Measurements from ENCODE around the gene PSD2. TPM values are rescaled to one million over a fixed set of nuclear protein-coding genes. Genes with fewer than 3 reads are reported as not detected.

The PSD2 gene
- total RNA-seq, 1 donor from 2014 or later = not detected

- no peak overlapping the region for H3K4me3 Mint-ChIP-seq (ENCODE audit: low read depth)
- H3K27me3 Mint-ChIP-seq (ENCODE audit: low read depth) = peaks cover 68% of the 10 kb centered on the region
- H3K36me3 Mint-ChIP-seq (ENCODE audit: low read depth) = no peaks in the 10 kb centered on the region
- no peaks in the 10 kb centered on the region for H3K9me3 Mint-ChIP-seq
- H3K4me1 Mint-ChIP-seq (ENCODE audit: low read depth) = peaks cover 10% of the 10 kb centered on the region
- H3K27ac Mint-ChIP-seq = no peak overlapping the region
- no peak for DNase-seq (ENCODE audit: low spot score)
- intact Hi-C loops (cut with micrococcal nuclease) = no loop called here
Observed at GRCh38 chr5:139758510-139759075, 37.0 kb upstream of the PSD2 start.

GRCh38 chr5:139759219-139759721, 36.3 kb upstream of the PSD2 start:
- peaks cover 10% of the 10 kb centered on the region for H3K4me1 Mint-ChIP-seq (ENCODE audit: low read depth)
- no peaks in the 10 kb centered on the region for H3K9me3 Mint-ChIP-seq
- peaks cover 74% of the 10 kb centered on the region for H3K27me3 Mint-ChIP-seq (ENCODE audit: low read depth)
- no peak overlapping the region for H3K27ac Mint-ChIP-seq
- H3K36me3 Mint-ChIP-seq (ENCODE audit: low read depth) = no peaks in the 10 kb centered on the region
- intact Hi-C loops (cut with micrococcal nuclease) = no loop called here
- H3K4me3 Mint-ChIP-seq (ENCODE audit: low read depth) = no peak overlapping the region
- no peak for DNase-seq (ENCODE audit: low spot score)

GRCh38 chr5:139760066-139761056, 35.2 kb upstream of the PSD2 start:
- Mint-ChIP-seq H3K9me3 (no peaks in the 10 kb centered on the region), H3K4me3 (ENCODE audit: low read depth) (no peak overlapping the region), H3K4me1 (ENCODE audit: low read depth) (peaks cover 13% of the 10 kb centered on the region), H3K27me3 (ENCODE audit: low read depth) (peaks cover 73% of the 10 kb centered on the region), H3K36me3 (ENCODE audit: low read depth) (no peaks in the 10 kb centered on the region), H3K27ac (no peak overlapping the region)
- DNase-seq (ENCODE audit: low spot score) = no peak
- intact Hi-C loops (cut with micrococcal nuclease) = loop anchor here (10.0 kb wide), 2 partner anchors 196 to 346 kb away; partner anchors contain the start of gene UBE2D2

DNA sequence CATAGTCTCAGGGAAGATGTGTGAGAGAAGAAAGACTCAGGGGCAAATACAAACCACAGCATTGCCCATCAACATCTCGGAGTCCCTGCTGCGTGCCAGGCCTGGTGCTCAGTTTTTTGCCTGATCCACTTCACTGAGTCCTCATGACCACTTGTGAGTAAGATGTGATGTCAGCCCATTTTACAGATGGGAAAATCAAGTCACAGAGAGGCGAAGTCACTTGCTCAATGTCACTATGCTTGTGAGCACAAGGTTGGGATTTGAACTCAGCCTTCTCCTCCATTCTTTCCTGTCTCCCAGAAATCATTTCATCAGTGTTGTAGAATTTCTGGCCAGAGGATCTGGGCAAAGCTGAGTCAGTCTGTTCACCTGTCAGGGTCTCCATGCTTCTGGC, 34.6 kb upstream of the PSD2 start:
- intact Hi-C loops (cut with micrococcal nuclease) = loop anchor here (10.0 kb wide), 2 partner anchors 196 to 346 kb away; partner anchors contain the start of gene UBE2D2
- Mint-ChIP-seq H3K4me1 (ENCODE audit: low read depth) (peaks cover 14% of the 10 kb centered on the region), H3K27me3 (ENCODE audit: low read depth) (peaks cover 70% of the 10 kb centered on the region), H3K4me3 (ENCODE audit: low read depth) (no peak overlapping the region), H3K27ac (no peak overlapping the region), H3K36me3 (ENCODE audit: low read depth) (no peaks in the 10 kb centered on the region), H3K9me3 (no peaks in the 10 kb centered on the region)
- no peak for DNase-seq (ENCODE audit: low spot score)

- DNase-seq (ENCODE audit: low spot score) = no peak
- Mint-ChIP-seq H3K27me3 (ENCODE audit: low read depth) (peaks cover 66% of the 10 kb centered on the region), H3K9me3 (no peaks in the 10 kb centered on the region), H3K4me1 (ENCODE audit: low read depth) (peaks cover 14% of the 10 kb centered on the region), H3K27ac (no peak overlapping the region), H3K4me3 (ENCODE audit: low read depth) (no peak overlapping the region), H3K36me3 (ENCODE audit: low read depth) (no peaks in the 10 kb centered on the region)
- intact Hi-C loops (cut with micrococcal nuclease) = loop anchor here (10.0 kb wide), 2 partner anchors 197 to 347 kb away; partner anchors contain the start of gene UBE2D2
Observed at GRCh38 chr5:139761501-139761900, 34.1 kb upstream of the PSD2 start.

- Mint-ChIP-seq H3K4me1 (ENCODE audit: low read depth) (peaks cover 12% of the 10 kb centered on the region), H3K9me3 (no peaks in the 10 kb centered on the region), H3K36me3 (ENCODE audit: low read depth) (no peaks in the 10 kb centered on the region), H3K27ac (no peak overlapping the region), H3K27me3 (ENCODE audit: low read depth) (peaks cover 56% of the 10 kb centered on the region), H3K4me3 (ENCODE audit: low read depth) (no peak overlapping the region)
- no peak for DNase-seq (ENCODE audit: low spot score)
- intact Hi-C loops (cut with micrococcal nuclease) = loop anchor here (10.0 kb wide), 2 partner anchors 198 to 348 kb away; partner anchors contain the start of gene UBE2D2
Observed at GRCh38 chr5:139762615-139763170, 32.9 kb upstream of the PSD2 start.

- peaks cover 51% of the 10 kb centered on the region for H3K27me3 Mint-ChIP-seq (ENCODE audit: low read depth)
- no peaks in the 10 kb centered on the region for H3K9me3 Mint-ChIP-seq
- intact Hi-C loops (cut with micrococcal nuclease) = loop anchor here (10.0 kb wide), 2 partner anchors 199 to 349 kb away; partner anchors contain the start of gene UBE2D2
Observed at GRCh38 chr5:139763280-139763929, 32.2 kb upstream of the PSD2 start.

GRCh38 chr5:139763930-139764791, 31.4 kb upstream of the PSD2 start:
- intact Hi-C loops (cut with micrococcal nuclease) = loop anchor here (2.0 to 10.0 kb wide), 3 partner anchors 17 to 349 kb away; partner anchors contain the start of gene UBE2D2
- H3K27me3 Mint-ChIP-seq (ENCODE audit: low read depth) = peaks cover 46% of the 10 kb centered on the region
- no peak for DNase-seq (ENCODE audit: low spot score)
- no peak overlapping the region for H3K4me3 Mint-ChIP-seq (ENCODE audit: low read depth)
- no peaks in the 10 kb centered on the region for H3K9me3 Mint-ChIP-seq
- peaks cover 8% of the 10 kb centered on the region for H3K4me1 Mint-ChIP-seq (ENCODE audit: low read depth)
- no peaks in the 10 kb centered on the region for H3K36me3 Mint-ChIP-seq (ENCODE audit: low read depth)
- no peak overlapping the region for H3K27ac Mint-ChIP-seq

More at GRCh38 chr5:139763280-139763929, 32.2 kb upstream of the PSD2 start:
- Mint-ChIP-seq H3K36me3 (ENCODE audit: low read depth) (no peaks in the 10 kb centered on the region), H3K27ac (no peak overlapping the region), H3K4me3 (ENCODE audit: low read depth) (no peak overlapping the region), H3K4me1 (ENCODE audit: low read depth) (peaks cover 8% of the 10 kb centered on the region)
- no peak for DNase-seq (ENCODE audit: low spot score)

GRCh38 chr5:139764886-139765408, 30.7 kb upstream of the PSD2 start:
- peaks cover 8% of the 10 kb centered on the region for H3K4me1 Mint-ChIP-seq (ENCODE audit: low read depth)
- intact Hi-C loops (cut with micrococcal nuclease) = loop anchor here (1.0 to 10.0 kb wide), 4 partner anchors 18 to 350 kb away; partner anchors contain the start of gene UBE2D2
- peaks cover 42% of the 10 kb centered on the region for H3K27me3 Mint-ChIP-seq (ENCODE audit: low read depth)
- DNase-seq (ENCODE audit: low spot score) = no peak
- peak overlapping the region; percentile 56 for H3K4me3 Mint-ChIP-seq (ENCODE audit: low read depth)
- no peak overlapping the region for H3K27ac Mint-ChIP-seq
- H3K36me3 Mint-ChIP-seq (ENCODE audit: low read depth) = no peaks in the 10 kb centered on the region
- no peaks in the 10 kb centered on the region for H3K9me3 Mint-ChIP-seq

- intact Hi-C loops (cut with micrococcal nuclease) = loop anchor here (1.0 to 10.0 kb wide), 4 partner anchors 19 to 351 kb away; partner anchors contain the start of gene UBE2D2
- Mint-ChIP-seq H3K27ac (no peak overlapping the region), H3K36me3 (ENCODE audit: low read depth) (no peaks in the 10 kb centered on the region), H3K27me3 (ENCODE audit: low read depth) (peaks cover 39% of the 10 kb centered on the region), H3K4me1 (ENCODE audit: low read depth) (peaks cover 8% of the 10 kb centered on the region), H3K4me3 (ENCODE audit: low read depth) (peak overlapping the region; percentile 56), H3K9me3 (no peaks in the 10 kb centered on the region)
- DNase-seq (ENCODE audit: low spot score) = peak; percentile 68
Observed at GRCh38 chr5:139765409-139766217, 30.0 kb upstream of the PSD2 start.

All from activated T-helper 2 cell treated with anti-CD3 and anti-CD28 coated beads, Interferon-gamma antibody, Interleukin-2, Interleukin-4, amounts not matched to agents 10 μg/mL and 5 μg/mL and 100 μg/mL, durations not matched to agents 14 hours and 24 hours and 36 hours (primary cell).